ENCODE data around the gene TMPRSS11D. TPM values are rescaled to one million over a fixed set of nuclear protein-coding genes. Genes with fewer than 3 reads are reported as not detected.

Gene TMPRSS11D
- total RNA-seq, 2 donors from 2014 or later: not detected

DNA sequence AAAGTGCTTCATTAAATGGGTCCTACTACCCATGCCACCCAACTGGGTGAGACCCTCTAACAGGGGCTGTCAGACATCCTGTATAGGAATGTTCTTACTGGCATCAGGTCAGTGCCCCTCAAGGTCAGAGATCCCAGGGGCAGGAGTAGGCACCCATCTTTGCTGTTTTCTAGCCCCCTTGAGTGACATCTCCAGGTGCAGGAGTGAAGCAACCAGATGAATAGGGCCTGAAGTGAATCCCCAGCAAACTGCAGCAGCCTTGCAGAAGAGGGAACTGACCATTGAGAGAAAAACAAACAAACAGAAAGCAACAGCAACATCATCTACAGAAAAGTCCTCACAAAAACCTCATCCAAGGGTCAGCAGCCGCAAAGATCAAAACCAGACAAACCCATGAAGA lies 73.8 kb downstream of the TMPRSS11D start:
- no peak for DNase-seq
- intact Hi-C loops (cut with DNase I): no loop called here
- H3K4me1 ChIP-seq: no peaks in the 10 kb centered on the region
- no peaks in the 10 kb centered on the region for H3K36me3 ChIP-seq
- H3K9me3 ChIP-seq: no peaks in the 10 kb centered on the region
- TF ChIP-seq, protein P1, sequence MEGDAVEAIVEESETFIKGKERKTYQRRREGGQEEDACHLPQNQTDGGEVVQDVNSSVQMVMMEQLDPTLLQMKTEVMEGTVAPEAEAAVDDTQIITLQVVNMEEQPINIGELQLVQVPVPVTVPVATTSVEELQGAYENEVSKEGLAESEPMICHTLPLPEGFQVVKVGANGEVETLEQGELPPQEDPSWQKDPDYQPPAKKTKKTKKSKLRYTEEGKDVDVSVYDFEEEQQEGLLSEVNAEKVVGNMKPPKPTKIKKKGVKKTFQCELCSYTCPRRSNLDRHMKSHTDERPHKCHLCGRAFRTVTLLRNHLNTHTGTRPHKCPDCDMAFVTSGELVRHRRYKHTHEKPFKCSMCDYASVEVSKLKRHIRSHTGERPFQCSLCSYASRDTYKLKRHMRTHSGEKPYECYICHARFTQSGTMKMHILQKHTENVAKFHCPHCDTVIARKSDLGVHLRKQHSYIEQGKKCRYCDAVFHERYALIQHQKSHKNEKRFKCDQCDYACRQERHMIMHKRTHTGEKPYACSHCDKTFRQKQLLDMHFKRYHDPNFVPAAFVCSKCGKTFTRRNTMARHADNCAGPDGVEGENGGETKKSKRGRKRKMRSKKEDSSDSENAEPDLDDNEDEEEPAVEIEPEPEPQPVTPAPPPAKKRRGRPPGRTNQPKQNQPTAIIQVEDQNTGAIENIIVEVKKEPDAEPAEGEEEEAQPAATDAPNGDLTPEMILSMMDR (IDR thresholded peaks at IDR 0.05): no peak
- no peak overlapping the region for H3K27ac ChIP-seq
- no peak overlapping the region for H3K4me3 ChIP-seq
- no peaks in the 10 kb centered on the region for H3K27me3 ChIP-seq
- H3K9ac ChIP-seq (ENCODE audit: low read depth in 2 of 2, low read length in 2 of 2): no peak overlapping the region

DNA sequence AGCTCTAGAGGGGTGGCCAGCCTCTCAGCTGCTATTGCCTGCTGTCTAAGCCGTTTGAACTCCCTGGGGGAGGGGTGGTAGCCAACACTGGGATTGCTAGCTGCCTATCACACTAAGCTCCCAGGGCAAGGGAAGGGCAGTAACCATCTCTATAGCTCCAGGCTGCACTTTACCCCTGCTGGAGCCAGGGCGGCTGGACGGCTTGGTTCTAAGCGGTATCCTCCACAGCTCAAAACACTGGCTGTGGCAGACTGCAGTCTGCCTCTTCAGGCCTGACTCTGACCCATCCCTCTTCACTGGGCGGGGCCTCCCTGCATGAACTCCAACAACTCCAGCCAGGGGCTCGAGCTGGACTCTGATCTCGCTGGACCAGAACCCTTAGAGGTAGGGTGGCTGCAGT lies 74.3 kb downstream of the TMPRSS11D start:
- H3K9me3 ChIP-seq: no peaks in the 10 kb centered on the region
- H3K27ac ChIP-seq: no peak overlapping the region
- intact Hi-C loops (cut with DNase I): no loop called here
- no peak overlapping the region for H3K4me3 ChIP-seq
- H3K9ac ChIP-seq (ENCODE audit: low read depth in 2 of 2, low read length in 2 of 2): no peak overlapping the region
- TF ChIP-seq, protein P1 (IDR thresholded peaks at IDR 0.05): no peak
- no peaks in the 10 kb centered on the region for H3K27me3 ChIP-seq
- no peaks in the 10 kb centered on the region for H3K4me1 ChIP-seq
- DNase-seq: no peak
- H3K36me3 ChIP-seq: no peaks in the 10 kb centered on the region

DNA sequence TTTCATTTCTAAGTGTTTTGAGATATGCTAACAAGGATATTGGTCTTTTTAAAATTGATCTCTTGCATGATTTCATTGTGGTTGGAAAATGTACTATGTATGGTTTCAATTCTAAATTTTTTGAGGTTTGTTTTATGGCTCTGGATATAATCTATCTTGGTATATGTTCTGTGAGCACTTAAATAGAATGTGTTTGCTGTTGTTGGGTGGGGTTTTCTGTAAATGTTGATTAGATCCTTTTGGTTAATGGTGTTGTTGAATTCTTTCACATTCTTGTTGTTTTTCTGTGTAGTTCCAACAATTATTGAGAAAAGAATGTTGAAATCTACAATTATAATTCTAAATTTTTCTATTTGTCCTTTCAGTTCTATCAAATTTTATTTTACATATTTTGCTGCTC lies 87.0 kb downstream of the TMPRSS11D start:
- Histone ChIP-seq H3K27ac (no peak overlapping the region), H3K36me3 (no peaks in the 10 kb centered on the region), H3K9me3 (no peaks in the 10 kb centered on the region), H3K9ac (ENCODE audit: low read depth in 2 of 2, low read length in 2 of 2) (no peak overlapping the region), H3K27me3 (no peaks in the 10 kb centered on the region), H3K4me1 (no peaks in the 10 kb centered on the region), H3K4me3 (no peak overlapping the region)
- TF ChIP-seq, protein P1 (IDR thresholded peaks at IDR 0.05): no peak
- no peak for DNase-seq
- intact Hi-C loops (cut with DNase I): no loop called here

DNA sequence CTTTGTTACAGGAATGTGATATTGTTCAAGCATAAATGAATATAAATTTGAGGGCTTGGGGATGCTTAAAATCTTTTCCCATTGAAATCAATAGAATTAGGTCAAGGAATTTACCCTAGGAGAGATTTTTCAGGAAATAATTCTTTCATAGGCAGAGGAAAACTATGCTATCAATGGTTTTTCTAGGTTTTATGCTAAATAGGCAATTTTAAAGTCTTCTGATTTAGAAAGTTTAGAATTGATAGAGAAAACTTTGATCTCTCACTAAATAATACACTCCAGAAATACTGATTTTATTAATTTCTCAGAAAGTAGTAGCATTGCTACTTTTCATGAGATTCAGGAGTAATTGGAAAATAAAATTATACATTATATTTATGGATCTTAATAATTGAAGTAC lies 93.1 kb downstream of the TMPRSS11D start:
- DNase-seq: no peak
- H3K9me3 ChIP-seq: no peaks in the 10 kb centered on the region

DNA sequence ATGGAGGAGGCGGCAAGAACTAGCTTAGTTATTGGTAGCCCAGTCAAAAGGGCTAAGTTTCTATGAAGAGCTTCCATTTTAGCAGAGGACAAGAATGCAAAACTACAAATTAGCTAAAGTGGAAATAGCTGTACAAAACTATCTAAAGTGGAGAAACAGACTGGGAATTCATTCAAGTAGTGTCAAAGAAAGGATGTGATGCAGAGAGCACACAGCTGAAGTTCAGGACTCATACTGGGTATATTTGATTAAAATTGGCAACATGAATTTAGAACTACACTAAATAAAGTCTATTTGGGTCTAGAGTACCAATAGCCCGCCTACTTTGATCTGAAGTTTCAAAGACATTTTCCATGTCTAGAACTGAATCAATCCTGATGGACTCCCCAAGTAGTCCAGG lies 96.5 kb downstream of the TMPRSS11D start:
- intact Hi-C loops (cut with DNase I): no loop called here
- TF ChIP-seq, protein P1 (IDR thresholded peaks at IDR 0.05): no peak
- no peaks in the 10 kb centered on the region for H3K27me3 ChIP-seq

More for the DNA sequence above, 93.1 kb downstream of the TMPRSS11D start:
- no peaks in the 10 kb centered on the region for H3K4me1 ChIP-seq
- intact Hi-C loops (cut with DNase I): no loop called here
- TF ChIP-seq, protein P1 (IDR thresholded peaks at IDR 0.05): no peak
- no peak overlapping the region for H3K27ac ChIP-seq
- no peaks in the 10 kb centered on the region for H3K36me3 ChIP-seq
- no peaks in the 10 kb centered on the region for H3K27me3 ChIP-seq
- no peak overlapping the region for H3K4me3 ChIP-seq
- no peak overlapping the region for H3K9ac ChIP-seq (ENCODE audit: low read depth in 2 of 2, low read length in 2 of 2)

DNA sequence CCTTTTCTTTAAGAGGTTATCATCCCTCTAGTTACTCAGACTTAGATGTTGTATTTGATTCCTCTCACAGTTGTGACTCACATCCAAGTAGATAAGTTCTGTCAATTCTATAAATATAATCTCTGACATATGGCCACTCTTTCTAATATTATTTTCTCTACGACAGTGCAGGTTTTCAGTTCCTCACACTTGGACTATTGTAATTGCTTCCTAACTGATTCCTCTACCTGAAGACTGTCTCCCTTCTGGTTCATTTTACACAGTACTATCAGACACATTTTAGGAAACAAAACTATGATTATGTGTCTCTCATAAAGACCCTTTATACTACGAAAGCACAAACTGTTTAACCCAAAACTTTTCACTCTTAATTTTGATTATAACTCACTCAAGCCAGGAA lies 98.3 kb downstream of the TMPRSS11D start:
- no peak for DNase-seq
- Histone ChIP-seq H3K36me3 (no peaks in the 10 kb centered on the region), H3K4me1 (no peaks in the 10 kb centered on the region), H3K4me3 (no peak overlapping the region), H3K27me3 (no peaks in the 10 kb centered on the region), H3K9ac (ENCODE audit: low read depth in 2 of 2, low read length in 2 of 2) (no peak overlapping the region), H3K27ac (no peak overlapping the region), H3K9me3 (no peaks in the 10 kb centered on the region)
- intact Hi-C loops (cut with DNase I): no loop called here
- TF ChIP-seq, protein P1 (IDR thresholded peaks at IDR 0.05): no peak

More for the DNA sequence above, 96.5 kb downstream of the TMPRSS11D start:
- H3K4me1 ChIP-seq: no peaks in the 10 kb centered on the region
- no peak for DNase-seq
- H3K9me3 ChIP-seq: no peaks in the 10 kb centered on the region
- no peaks in the 10 kb centered on the region for H3K36me3 ChIP-seq
- H3K27ac ChIP-seq: no peak overlapping the region
- no peak overlapping the region for H3K9ac ChIP-seq (ENCODE audit: low read depth in 2 of 2, low read length in 2 of 2)
- no peak overlapping the region for H3K4me3 ChIP-seq

Measured in colonic mucosa (tissue), 4 donors.